Activated CD4-positive, alpha-beta T cell treated with anti-CD3 and anti-CD28 coated beads, Interleukin-2, amount 10 ng/mL, durations not matched to agents 24 days and 14 days (primary cell): ENCODE measurements around the gene AFP. TPM values are rescaled to one million over a fixed set of nuclear protein-coding genes. Genes with fewer than 3 reads are reported as not detected.
"Not testable (repeated sequence)": the region's sequence is repeated elsewhere in the genome, so short reads cannot be mapped to it uniquely, and the experiment has no call there.

Experiments used
- DNase-seq: peaks from one replicate; pipeline ENCODE4 v3.0.0; 2022
- H3K27ac Mint-ChIP-seq: one replicate; pipeline ENCODE4 v1.8.0; 2022; ENCODE audit warnings: mild to moderate bottlenecking, mixed read lengths
- H3K27me3 Mint-ChIP-seq: one replicate; pipeline ENCODE4 v1.8.0; 2022; ENCODE audit warnings: mixed read lengths
- H3K36me3 Mint-ChIP-seq: one replicate; pipeline ENCODE4 v1.8.0; 2022; ENCODE audit warnings: low read depth, mild to moderate bottlenecking, mixed read lengths
- H3K4me1 Mint-ChIP-seq: one replicate; pipeline ENCODE4 v1.8.0; 2021; ENCODE audit warnings: mixed read lengths
- H3K4me3 Mint-ChIP-seq: one replicate; pipeline ENCODE4 v1.8.0; 2022; ENCODE audit warnings: mild to moderate bottlenecking, moderate library complexity, mixed read lengths
- H3K9me3 Mint-ChIP-seq: one replicate; pipeline ENCODE4 v1.8.0; 2021; ENCODE audit warnings: mixed read lengths
- intact Hi-C: fragments of 100-400 bp; cut with micrococcal nuclease; formaldehyde crosslinking; loops from one replicate; pipeline ENCODE4 v1.15.1; 2023
- total RNA-seq: library from RNA; stranded (reverse); gene quantifications from 2 replicates; pipeline ENCODE4 v1.2.3, GENCODE V29; 2022

AFP gene
- total RNA-seq = not detected in 2 replicates

DNA sequence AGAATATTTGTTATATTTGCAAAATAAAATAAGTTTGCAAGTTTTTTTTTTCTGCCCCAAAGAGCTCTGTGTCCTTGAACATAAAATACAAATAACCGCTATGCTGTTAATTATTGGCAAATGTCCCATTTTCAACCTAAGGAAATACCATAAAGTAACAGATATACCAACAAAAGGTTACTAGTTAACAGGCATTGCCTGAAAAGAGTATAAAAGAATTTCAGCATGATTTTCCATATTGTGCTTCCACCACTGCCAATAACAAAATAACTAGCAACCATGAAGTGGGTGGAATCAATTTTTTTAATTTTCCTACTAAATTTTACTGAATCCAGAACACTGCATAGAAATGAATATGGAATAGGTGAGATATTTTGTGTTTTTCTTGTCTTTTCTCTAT lies at the start of gene AFP:
Gene AFP (plus strand): TSS at position 238 of the 400 bp plus-strand sequence. CDS start 42 bp downstream, at position 280.
- Mint-ChIP-seq H3K9me3 (no peaks in the 10 kb centered on the region), H3K4me3 (no peak within 1 kb of the TSS), H3K27me3 (peaks cover 11% of the 10 kb centered on the region), H3K4me1 (no peaks in the 10 kb centered on the region), H3K36me3 (no peaks in the 10 kb centered on the region), H3K27ac (no peak within 1 kb of the TSS)
- intact Hi-C loops = no loop called here
- no peak for DNase-seq

- intact Hi-C loops = no loop called here
- H3K9me3 Mint-ChIP-seq = peaks cover 3% of the 10 kb centered on the region
- DNase-seq = no peak
- no peak overlapping the region for H3K27ac Mint-ChIP-seq
- H3K27me3 Mint-ChIP-seq = no peaks in the 10 kb centered on the region
- H3K4me1 Mint-ChIP-seq = no peaks in the 10 kb centered on the region
- no peak overlapping the region for H3K4me3 Mint-ChIP-seq
- H3K36me3 Mint-ChIP-seq = no peaks in the 10 kb centered on the region
Measured at GRCh38 chr4:73387552-73387951, 48.5 kb upstream of the AFP start.

DNA sequence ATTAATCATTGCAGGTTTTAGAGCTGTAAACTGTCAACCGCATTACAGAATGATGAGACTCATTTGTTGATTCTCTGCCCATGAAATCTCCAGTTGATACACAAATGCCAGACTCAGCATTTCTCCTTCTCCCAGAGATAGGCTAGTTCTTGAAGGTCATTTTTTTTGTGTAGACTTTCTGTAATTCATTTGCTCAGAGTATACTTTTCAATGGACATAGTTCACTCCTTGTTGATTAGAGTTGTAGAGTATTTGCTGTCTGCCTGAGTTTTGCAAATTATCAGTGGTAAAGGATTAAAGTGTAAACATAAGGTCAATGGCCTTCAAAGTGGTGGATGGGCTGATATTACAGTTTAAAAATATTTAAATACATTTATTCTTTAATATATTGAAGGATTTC lies 47.1 kb upstream of the AFP start:
- DNase-seq = no peak
- no peaks in the 10 kb centered on the region for H3K36me3 Mint-ChIP-seq
- intact Hi-C loops = no loop called here
- H3K27ac Mint-ChIP-seq = no peak overlapping the region
- H3K4me3 Mint-ChIP-seq = no peak overlapping the region
- H3K9me3 Mint-ChIP-seq = peaks cover 3% of the 10 kb centered on the region
- no peaks in the 10 kb centered on the region for H3K4me1 Mint-ChIP-seq
- no peaks in the 10 kb centered on the region for H3K27me3 Mint-ChIP-seq

DNA sequence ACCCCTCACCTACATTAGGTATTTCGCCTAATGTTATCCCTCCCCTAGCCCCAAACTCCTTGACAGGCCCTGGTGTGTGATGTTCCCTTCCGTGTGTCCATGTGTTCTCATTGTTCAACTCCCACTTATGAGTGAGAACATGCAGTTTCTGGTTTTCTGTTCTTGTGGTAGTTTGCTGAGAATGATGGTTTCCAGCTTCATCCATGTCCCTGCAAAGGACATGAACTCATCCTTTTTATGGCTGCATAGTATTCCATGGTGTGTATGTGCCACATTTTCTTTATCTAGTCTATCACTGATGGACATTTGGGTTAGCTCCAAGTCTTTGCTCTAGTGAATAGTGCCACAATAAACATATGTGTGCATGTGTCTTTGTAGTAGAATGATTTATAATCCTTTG lies 46.4 kb upstream of the AFP start:
- H3K27ac Mint-ChIP-seq, H3K27me3 Mint-ChIP-seq, H3K4me3 Mint-ChIP-seq, intact Hi-C loops, H3K9me3 Mint-ChIP-seq, H3K4me1 Mint-ChIP-seq, H3K36me3 Mint-ChIP-seq, DNase-seq: not testable (repeated sequence)

- no peak for DNase-seq
- Mint-ChIP-seq H3K27me3 (peaks cover 2% of the 10 kb centered on the region), H3K9me3 (peaks cover 3% of the 10 kb centered on the region), H3K4me1 (no peaks in the 10 kb centered on the region), H3K27ac (no peak overlapping the region), H3K4me3 (no peak overlapping the region), H3K36me3 (no peaks in the 10 kb centered on the region)
- intact Hi-C loops = no loop called here
Measured at GRCh38 chr4:73391774-73392173, 44.2 kb upstream of the AFP start.

- peaks cover 3% of the 10 kb centered on the region for H3K27me3 Mint-ChIP-seq
- intact Hi-C loops = no loop called here
- H3K9me3 Mint-ChIP-seq = peaks cover 3% of the 10 kb centered on the region
- H3K4me1 Mint-ChIP-seq = no peaks in the 10 kb centered on the region
- H3K27ac Mint-ChIP-seq = no peak overlapping the region
- no peaks in the 10 kb centered on the region for H3K36me3 Mint-ChIP-seq
- no peak overlapping the region for H3K4me3 Mint-ChIP-seq
- no peak for DNase-seq
Measured at GRCh38 chr4:73392936-73393335, 43.1 kb upstream of the AFP start.

DNA sequence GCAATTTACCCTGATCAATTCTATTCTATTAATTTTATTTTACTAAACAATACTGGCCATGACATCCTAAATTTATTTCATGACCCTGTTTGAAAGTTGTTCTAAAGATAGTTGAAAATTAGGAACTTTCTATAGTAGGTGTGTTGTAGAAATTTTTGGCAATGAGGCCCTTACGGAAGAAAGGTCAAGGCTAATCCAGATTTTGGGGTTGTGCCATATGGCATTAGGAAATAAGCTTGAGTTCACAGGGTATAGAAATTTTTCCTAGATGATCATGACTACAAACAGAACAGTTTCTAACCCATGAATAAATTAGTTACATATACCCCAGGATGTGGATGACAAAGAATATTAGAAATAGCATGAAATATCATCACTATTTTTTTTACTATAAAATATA lies 39.7 kb upstream of the AFP start:
- no peaks in the 10 kb centered on the region for H3K36me3 Mint-ChIP-seq

GRCh38 chr4:73396993-73397972 lies 38.7 kb upstream of the AFP start:
- intact Hi-C loops = no loop called here
- Mint-ChIP-seq H3K27ac (no peak overlapping the region), H3K36me3 (no peaks in the 10 kb centered on the region), H3K27me3 (peaks cover 4% of the 10 kb centered on the region), H3K4me1 (no peaks in the 10 kb centered on the region), H3K9me3 (no peaks in the 10 kb centered on the region), H3K4me3 (no peak overlapping the region)
- no peak for DNase-seq

More for the DNA sequence above, 39.7 kb upstream of the AFP start:
- H3K27ac Mint-ChIP-seq = no peak overlapping the region
- H3K4me3 Mint-ChIP-seq = no peak overlapping the region
- H3K4me1 Mint-ChIP-seq = no peaks in the 10 kb centered on the region
- intact Hi-C loops = no loop called here
- H3K27me3 Mint-ChIP-seq = peaks cover 4% of the 10 kb centered on the region
- no peaks in the 10 kb centered on the region for H3K9me3 Mint-ChIP-seq
- no peak for DNase-seq

DNA sequence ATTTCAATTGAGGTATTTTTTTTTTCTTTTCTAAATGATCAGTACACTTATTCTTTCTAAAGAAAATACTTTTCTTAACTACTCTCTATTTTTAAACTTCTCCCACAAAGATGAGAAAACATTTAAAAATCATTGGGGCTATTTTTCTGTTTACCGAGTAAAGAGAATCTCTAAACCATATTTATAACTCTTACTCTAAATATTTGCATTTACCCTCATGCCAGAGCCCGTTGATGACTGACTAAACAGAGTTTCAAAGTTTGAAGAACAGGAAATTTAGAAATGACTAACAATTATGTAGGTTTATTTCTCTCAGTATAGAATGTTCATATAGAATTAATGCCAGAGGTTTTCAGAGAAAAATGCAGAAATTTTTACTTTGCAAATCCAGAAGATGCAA lies 34.6 kb upstream of the AFP start:
- Mint-ChIP-seq H3K27me3 (peaks cover 2% of the 10 kb centered on the region), H3K36me3 (no peaks in the 10 kb centered on the region), H3K27ac (no peak overlapping the region), H3K9me3 (no peaks in the 10 kb centered on the region), H3K4me1 (no peaks in the 10 kb centered on the region), H3K4me3 (no peak overlapping the region)
- DNase-seq = no peak
- intact Hi-C loops = no loop called here

DNA sequence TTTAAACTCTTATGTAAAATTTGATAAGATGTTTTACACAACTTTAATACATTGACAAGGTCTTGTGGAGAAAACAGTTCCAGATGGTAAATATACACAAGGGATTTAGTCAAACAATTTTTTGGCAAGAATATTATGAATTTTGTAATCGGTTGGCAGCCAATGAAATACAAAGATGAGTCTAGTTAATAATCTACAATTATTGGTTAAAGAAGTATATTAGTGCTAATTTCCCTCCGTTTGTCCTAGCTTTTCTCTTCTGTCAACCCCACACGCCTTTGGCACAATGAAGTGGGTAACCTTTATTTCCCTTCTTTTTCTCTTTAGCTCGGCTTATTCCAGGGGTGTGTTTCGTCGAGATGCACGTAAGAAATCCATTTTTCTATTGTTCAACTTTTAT lies 32.0 kb upstream of the AFP start, which contains the start of gene ALB:
Gene ALB (plus strand): TSS at position 246 of the 400 bp plus-strand sequence. CDS start 41 bp downstream, at position 287.
- no peaks in the 10 kb centered on the region for H3K4me1 Mint-ChIP-seq
- H3K4me3 Mint-ChIP-seq = no peak within 1 kb of the TSS
- intact Hi-C loops = no loop called here
- H3K27ac Mint-ChIP-seq = no peak within 1 kb of the TSS
- H3K9me3 Mint-ChIP-seq = no peaks in the 10 kb centered on the region
- no peaks in the 10 kb centered on the region for H3K36me3 Mint-ChIP-seq
- DNase-seq = no peak
- no peaks in the 10 kb centered on the region for H3K27me3 Mint-ChIP-seq

- intact Hi-C loops = no loop called here
- DNase-seq = no peak
- Mint-ChIP-seq H3K36me3 (no peaks in the 10 kb centered on the region), H3K9me3 (no peaks in the 10 kb centered on the region), H3K27ac (no peak overlapping the region), H3K27me3 (no peaks in the 10 kb centered on the region), H3K4me3 (no peak overlapping the region), H3K4me1 (no peaks in the 10 kb centered on the region)
Measured at GRCh38 chr4:73404457-73404856, 31.6 kb upstream of the AFP start.

DNA sequence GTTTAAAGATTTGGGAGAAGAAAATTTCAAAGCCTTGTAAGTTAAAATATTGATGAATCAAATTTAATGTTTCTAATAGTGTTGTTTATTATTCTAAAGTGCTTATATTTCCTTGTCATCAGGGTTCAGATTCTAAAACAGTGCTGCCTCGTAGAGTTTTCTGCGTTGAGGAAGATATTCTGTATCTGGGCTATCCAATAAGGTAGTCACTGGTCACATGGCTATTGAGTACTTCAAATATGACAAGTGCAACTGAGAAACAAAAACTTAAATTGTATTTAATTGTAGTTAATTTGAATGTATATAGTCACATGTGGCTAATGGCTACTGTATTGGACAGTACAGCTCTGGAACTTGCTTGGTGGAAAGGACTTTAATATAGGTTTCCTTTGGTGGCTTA lies 30.9 kb upstream of the AFP start:
- no peaks in the 10 kb centered on the region for H3K36me3 Mint-ChIP-seq

DNA sequence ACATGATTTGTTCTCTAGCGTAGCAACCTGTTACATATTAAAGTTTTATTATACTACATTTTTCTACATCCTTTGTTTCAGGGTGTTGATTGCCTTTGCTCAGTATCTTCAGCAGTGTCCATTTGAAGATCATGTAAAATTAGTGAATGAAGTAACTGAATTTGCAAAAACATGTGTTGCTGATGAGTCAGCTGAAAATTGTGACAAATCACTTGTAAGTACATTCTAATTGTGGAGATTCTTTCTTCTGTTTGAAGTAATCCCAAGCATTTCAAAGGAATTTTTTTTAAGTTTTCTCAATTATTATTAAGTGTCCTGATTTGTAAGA lies 29.5 kb upstream of the AFP start:
- Mint-ChIP-seq H3K4me3 (no peak overlapping the region), H3K27me3 (no peaks in the 10 kb centered on the region), H3K27ac (no peak overlapping the region), H3K4me1 (no peaks in the 10 kb centered on the region), H3K9me3 (no peaks in the 10 kb centered on the region), H3K36me3 (no peaks in the 10 kb centered on the region)
- intact Hi-C loops = no loop called here
- DNase-seq = no peak

More for the DNA sequence above, 30.9 kb upstream of the AFP start:
- intact Hi-C loops = no loop called here
- Mint-ChIP-seq H3K27ac (no peak overlapping the region), H3K4me1 (no peaks in the 10 kb centered on the region), H3K27me3 (no peaks in the 10 kb centered on the region), H3K9me3 (no peaks in the 10 kb centered on the region), H3K4me3 (no peak overlapping the region)
- no peak for DNase-seq

DNA sequence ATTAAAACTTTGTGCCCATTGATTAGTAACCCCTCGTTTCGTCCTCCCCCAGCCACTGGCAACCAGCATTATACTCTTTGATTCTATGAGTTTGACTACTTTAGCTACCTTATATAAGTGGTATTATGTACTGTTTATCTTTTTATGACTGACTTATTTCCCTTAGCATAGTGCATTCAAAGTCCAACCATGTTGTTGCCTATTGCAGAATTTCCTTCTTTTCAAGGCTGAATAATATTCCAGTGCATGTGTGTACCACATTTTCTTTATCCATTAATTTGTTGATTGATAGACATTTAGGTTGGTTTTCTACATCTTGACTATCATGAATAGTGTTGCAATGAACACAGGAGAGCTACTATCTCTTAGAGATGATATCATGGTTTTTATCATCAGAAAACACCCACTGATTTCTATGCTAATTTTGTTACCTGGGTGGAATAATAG lies 28.8 kb upstream of the AFP start:
- intact Hi-C loops = no loop called here
- Mint-ChIP-seq H3K4me1 (no peaks in the 10 kb centered on the region), H3K27me3 (no peaks in the 10 kb centered on the region), H3K36me3 (no peaks in the 10 kb centered on the region), H3K9me3 (no peaks in the 10 kb centered on the region), H3K4me3 (no peak overlapping the region), H3K27ac (no peak overlapping the region)
- no peak for DNase-seq
